HG03135 (cell line): Measurements from ENCODE around the gene SORCS2.

Experiments
- ATAC-seq: cut with Tn5 transposase; IDR thresholded peaks from one replicate; pipeline ENCODE4 v1.9.1; 2021; ENCODE audit warnings: mild to moderate bottlenecking, moderate library complexity; ENCODE audit not compliant: unreplicated experiment

The SORCS2 gene

GRCh38 chr4:7790023-7790422 lies 597.7 kb downstream of the SORCS2 start:
- no peak for ATAC-seq

GRCh38 chr4:7790999-7791398 lies 598.7 kb downstream of the SORCS2 start:
- ATAC-seq = no peak
